Medulla oblongata (tissue), 1 donor: ENCODE results near the gene FRMPD3.
"Not testable (repeated sequence)": the region's sequence is repeated elsewhere in the genome, so short reads cannot be mapped to it uniquely, and the experiment has no call there.

Experiments
- DNase-seq: peaks from one replicate; pipeline ENCODE4 v3.0.0-alpha.2; 2015; ENCODE audit errors: extremely low spot score

FRMPD3 gene

GRCh38 chrX:107448998-107449835 is at the start of gene FRMPD3:
Gene FRMPD3, plus strand, starts transcription at chrX:107449652. Its CDS starts 76,937 bp downstream, at chrX:107526589.
- DNase-seq: peak; percentile 3

GRCh38 chrX:107420571-107420970 is 28.9 kb upstream of the FRMPD3 start:
- DNase-seq: no peak

- no peak for DNase-seq
These were observed 28.1 kb upstream of the FRMPD3 start for GRCh38 chrX:107421337-107421861.

GRCh38 chrX:107429090-107429489 is 20.4 kb upstream of the FRMPD3 start:
- peak; percentile 3 for DNase-seq

GRCh38 chrX:107440187-107440586 is 9.3 kb upstream of the FRMPD3 start:
- no peak for DNase-seq

- DNase-seq: no peak
These were observed 8.8 kb upstream of the FRMPD3 start for GRCh38 chrX:107440692-107441091.

GRCh38 chrX:107442914-107443527 is 6.4 kb upstream of the FRMPD3 start:
- DNase-seq: no peak

GRCh38 chrX:107445146-107445545 is 4.3 kb upstream of the FRMPD3 start:
- peak; percentile 2 for DNase-seq

GRCh38 chrX:107445631-107446030 is 3.8 kb upstream of the FRMPD3 start:
- DNase-seq: no peak

- no peak for DNase-seq
These were observed 1.8 kb upstream of the FRMPD3 start for GRCh38 chrX:107447642-107448041.

GRCh38 chrX:107448625-107448997 is 841 bp upstream of the FRMPD3 start:
- peak; percentile 3 for DNase-seq

- peak; percentile 12 for DNase-seq
These were observed 1.5 kb downstream of the FRMPD3 start for GRCh38 chrX:107450823-107451509.

GRCh38 chrX:107451731-107452130 is 2.3 kb downstream of the FRMPD3 start:
- peak; percentile 5 for DNase-seq

GRCh38 chrX:107452581-107452980 is 3.1 kb downstream of the FRMPD3 start:
- no peak for DNase-seq

- DNase-seq: no peak
These were observed 4.8 kb downstream of the FRMPD3 start for GRCh38 chrX:107454302-107454701.

GRCh38 chrX:107457289-107457688 is 7.8 kb downstream of the FRMPD3 start:
- DNase-seq: no peak

- DNase-seq: no peak
These were observed 16.6 kb downstream of the FRMPD3 start for GRCh38 chrX:107465932-107466620.

- DNase-seq: no peak
These were observed 17.8 kb downstream of the FRMPD3 start for GRCh38 chrX:107467271-107467670.

- DNase-seq: no peak
These were observed 20.7 kb downstream of the FRMPD3 start for GRCh38 chrX:107470198-107470597.

- no peak for DNase-seq
These were observed 21.5 kb downstream of the FRMPD3 start for GRCh38 chrX:107470971-107471370.

GRCh38 chrX:107471420-107471819 is 22.0 kb downstream of the FRMPD3 start:
- not testable (repeated sequence) for DNase-seq

- no peak for DNase-seq
These were observed 28.0 kb downstream of the FRMPD3 start for GRCh38 chrX:107477406-107477805.
